ENCODE measurements around the gene ACOXL.
A peak's percentile ranks its signal among the peaks of the same experiment; 100 is the strongest.

Gene ACOXL

GRCh38 chr2:110828330-110828729 lies 96.0 kb downstream of the ACOXL start:
- DNase-seq (ENCODE audit: low read depth): no peak

- DNase-seq (ENCODE audit: low read depth): no peak
Observed at GRCh38 chr2:110829413-110830146, 97.2 kb downstream of the ACOXL start.

- no peak for DNase-seq (ENCODE audit: low read depth)
Observed at GRCh38 chr2:110832740-110833139, 100.4 kb downstream of the ACOXL start.

DNA sequence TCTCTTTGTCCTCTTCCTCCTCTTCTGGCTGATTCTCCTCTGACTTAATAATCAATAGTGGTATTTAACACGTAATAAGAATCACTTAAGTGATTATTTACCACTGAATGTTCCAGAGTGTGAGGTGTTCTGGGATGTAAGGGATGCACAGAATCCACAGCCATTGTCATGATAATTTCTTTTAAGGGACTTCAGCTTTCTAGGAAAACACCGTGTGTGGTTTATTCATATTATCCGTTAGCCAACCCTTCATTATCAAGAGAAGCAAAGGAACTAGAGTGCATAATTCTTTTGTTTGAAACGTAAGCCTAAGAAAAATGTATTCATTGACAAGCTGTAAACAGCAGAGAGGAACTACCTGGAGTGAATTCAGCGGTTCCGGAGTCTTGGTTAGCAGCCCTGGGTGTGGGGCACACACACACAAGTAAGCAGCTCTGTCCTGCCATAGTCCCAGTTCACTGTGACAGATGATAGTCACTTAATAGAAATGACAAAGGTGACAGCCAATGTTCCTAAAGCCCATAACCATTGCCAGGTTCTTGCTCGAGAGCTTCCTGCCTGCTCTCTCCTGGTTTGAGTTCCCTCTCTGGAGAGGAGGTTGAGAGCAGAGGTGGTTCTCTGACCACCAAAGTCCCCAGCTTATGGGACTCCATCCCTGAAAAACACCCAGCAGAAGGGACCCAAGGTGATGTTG lies 101.9 kb downstream of the ACOXL start:
- DNase-seq (ENCODE audit: low read depth): no peak

DNA sequence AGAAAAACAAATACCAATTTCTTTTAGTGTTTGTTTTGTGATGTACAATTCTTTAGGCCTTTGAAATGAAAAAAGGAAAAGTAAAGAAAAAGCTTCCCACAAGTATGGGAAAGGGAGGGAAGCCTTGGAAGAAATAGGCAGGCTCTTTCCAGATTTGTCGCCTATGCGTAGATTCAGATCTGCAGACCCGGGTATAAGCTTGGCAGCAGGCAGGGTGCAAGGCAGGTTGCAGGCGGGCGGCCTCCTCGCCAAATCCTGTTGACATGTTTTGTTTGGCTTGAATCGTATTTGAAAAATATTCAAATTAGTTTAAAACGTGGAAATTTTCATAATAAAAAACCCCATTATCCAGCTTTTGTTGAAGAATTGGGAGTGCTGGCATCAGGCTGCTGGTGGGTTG lies 104.3 kb downstream of the ACOXL start:
- no peak for DNase-seq (ENCODE audit: low read depth)

DNA sequence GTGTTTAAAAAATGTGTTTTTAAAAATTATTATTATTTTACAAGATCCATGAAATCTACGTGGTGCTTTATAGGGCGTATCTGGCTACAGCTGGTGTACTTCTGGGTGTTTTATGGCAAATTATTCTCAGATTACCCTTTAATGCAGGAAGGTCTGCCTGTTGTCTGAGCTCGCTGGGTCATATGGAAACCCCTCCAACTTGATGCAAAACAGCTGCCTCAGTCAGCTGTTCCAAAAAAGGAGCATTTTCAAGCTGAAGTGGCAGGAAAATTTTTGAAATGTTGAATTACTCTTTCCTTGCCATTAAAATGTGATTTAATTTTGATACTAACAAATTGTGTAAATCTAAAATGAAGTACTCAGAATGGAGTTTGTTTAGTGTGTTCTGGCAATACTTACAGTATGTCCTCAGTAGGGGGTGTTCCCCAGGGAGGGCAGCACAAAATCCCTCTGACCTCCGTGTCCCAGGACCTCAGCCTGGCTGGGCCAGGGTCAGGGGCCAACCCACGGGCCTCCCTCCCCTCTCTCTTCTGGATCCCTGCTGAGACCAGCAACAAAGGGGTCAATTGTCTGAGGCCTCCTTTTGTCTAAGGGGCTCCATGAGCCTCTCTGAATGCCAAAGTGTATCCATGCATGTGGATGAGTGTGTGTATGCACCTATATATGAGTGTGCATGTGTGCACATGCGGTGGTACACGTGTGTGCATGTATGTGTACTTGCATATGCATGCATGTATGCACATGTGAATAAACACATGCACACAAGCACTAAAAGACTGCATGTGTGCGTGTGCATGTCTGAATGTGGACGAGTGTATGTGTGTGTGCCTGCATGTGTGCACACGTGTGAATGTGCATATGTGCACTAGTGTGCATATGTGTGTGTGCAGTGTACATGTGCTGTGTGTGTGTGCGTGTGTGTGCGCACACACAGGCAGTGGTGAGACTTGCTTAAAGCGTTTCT lies 105.4 kb downstream of the ACOXL start:
- no peak for DNase-seq (ENCODE audit: low read depth)

GRCh38 chr2:110838657-110839384 lies 106.4 kb downstream of the ACOXL start:
- no peak for DNase-seq (ENCODE audit: low read depth)

DNA sequence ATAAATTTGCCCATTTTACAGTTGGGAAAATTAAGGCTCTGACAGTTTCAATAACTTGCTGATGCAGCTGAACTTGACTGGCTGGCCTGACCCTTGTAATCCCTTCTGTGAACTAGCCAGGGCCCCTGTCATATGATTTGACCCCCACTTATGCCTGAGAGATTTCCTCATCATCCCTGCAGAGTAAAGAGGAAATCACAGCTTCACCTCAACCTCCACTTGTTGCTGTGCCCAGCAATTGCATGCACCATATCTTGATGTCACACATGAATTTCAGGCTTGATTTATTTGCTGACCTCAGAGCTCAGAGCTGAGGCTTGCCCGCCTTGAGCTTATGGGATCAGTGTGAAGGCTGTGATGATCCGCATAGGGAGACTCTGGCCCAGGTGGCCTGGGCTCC lies 108.1 kb downstream of the ACOXL start:
- DNase-seq (ENCODE audit: low read depth): no peak

GRCh38 chr2:110842048-110842447 lies 109.7 kb downstream of the ACOXL start:
- DNase-seq (ENCODE audit: low read depth): no peak

- DNase-seq (ENCODE audit: low read depth): no peak
Observed at GRCh38 chr2:110843496-110843895, 111.1 kb downstream of the ACOXL start.

DNA sequence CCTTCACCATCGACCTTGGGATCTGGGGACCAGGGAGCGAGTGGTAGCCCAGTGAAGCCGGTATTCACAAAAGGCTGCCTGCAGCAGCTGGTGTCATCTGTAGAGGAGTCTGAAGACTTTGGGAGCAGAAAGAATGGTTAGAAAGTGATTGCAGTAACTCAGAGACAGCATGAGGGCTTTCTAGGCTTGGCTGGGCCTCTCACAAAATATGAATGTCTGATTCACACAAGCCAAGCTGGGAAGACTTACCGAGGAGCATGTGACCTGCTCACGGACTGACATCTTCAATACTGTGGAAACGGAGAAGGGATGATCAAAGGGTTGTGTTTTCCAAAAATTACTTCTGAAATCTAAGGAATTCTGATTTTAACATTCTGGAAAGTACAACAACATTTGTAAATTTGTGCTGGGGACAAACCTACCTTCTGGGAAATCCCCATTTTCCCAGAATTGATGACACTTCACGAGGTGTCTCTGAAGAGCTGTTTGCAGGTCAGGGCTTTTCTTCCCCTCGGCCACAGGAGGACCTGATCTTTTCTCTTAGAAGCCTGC lies 111.7 kb downstream of the ACOXL start:
- no peak for DNase-seq (ENCODE audit: low read depth)

DNA sequence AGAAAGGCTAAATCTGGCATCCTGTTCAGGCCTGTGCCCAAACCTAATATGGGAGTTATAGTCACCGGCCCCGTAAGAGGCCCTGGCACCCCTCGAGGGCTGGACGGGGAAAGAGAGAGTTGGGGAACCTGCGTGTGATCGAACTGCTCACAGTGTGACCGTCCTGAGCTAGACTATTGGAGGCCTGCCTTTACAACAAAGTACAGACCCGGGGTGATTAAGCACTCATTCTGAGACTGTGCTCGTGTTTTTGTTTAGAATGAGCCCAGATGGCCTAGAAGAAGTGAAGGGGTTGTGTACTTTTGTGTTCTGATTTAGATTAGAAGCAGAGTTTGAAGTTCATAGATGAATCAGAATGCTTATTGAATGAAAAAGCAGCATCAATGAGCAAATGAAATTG lies 115.3 kb downstream of the ACOXL start:
- DNase-seq (ENCODE audit: low read depth): no peak

DNA sequence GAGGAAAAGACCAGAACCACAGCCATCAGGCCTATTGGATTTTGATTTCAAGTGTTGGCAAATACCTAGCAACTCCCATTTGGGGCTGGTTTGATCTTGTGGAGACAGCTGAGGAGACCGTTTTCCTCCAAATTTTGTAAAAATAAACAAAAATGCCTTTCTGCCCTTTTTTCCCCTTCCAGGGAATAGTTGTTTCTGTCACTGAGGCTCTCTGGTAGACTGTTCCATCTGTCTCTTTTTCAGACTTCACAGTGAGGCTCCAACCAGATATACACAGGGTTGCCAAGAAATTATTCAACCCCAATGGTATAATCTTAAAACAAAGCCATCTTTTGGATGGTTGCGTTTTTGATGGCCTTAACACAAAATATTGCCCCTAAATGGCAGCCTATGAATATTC lies 115.7 kb downstream of the ACOXL start:
- no peak for DNase-seq (ENCODE audit: low read depth)

GRCh38 chr2:110848519-110849030 lies 116.2 kb downstream of the ACOXL start:
- no peak for DNase-seq (ENCODE audit: low read depth)

DNA sequence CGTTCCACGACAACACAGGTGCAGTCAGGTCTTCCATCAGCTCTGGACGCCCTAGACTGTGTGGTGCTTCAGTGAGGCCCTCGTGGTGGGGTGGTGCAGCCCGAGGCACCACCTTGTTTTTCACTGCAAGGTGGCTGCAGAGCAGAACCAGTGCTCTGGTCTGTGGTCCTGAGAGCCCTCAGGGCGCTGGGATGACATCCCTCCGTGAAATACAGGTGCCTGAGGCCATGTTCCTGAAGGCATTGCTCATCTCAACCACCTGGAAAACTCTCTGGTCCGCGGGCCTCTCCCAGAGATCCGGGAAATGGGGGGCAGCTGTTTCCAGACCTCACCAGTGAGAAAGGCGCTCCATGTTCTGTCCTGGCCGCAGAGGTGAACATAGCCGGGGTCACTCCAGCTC lies 119.2 kb downstream of the ACOXL start:
- DNase-seq (ENCODE audit: low read depth): no peak

GRCh38 chr2:110852051-110852450 lies 119.7 kb downstream of the ACOXL start:
- DNase-seq (ENCODE audit: low read depth): no peak

- DNase-seq (ENCODE audit: low read depth): peak; percentile 23
Observed at GRCh38 chr2:110852541-110853263, 120.3 kb downstream of the ACOXL start.

- peak; percentile 32 for DNase-seq (ENCODE audit: low read depth)
Observed at GRCh38 chr2:110853516-110853915, 121.1 kb downstream of the ACOXL start.

- no peak for DNase-seq (ENCODE audit: low read depth)
Observed at GRCh38 chr2:110853948-110854347, 121.6 kb downstream of the ACOXL start.

- DNase-seq (ENCODE audit: low read depth): no peak
Observed at GRCh38 chr2:110854355-110855081, 122.1 kb downstream of the ACOXL start.
